Neutrophil (primary cell): ENCODE results near the gene SENP1.

Experiments
- H3K27ac ChIP-seq: fragments of 200-600 bp; sonication (generic); 2 replicates; pipeline ENCODE4 v1.5.1; 2016; ENCODE audit warnings: mild to moderate bottlenecking, moderate library complexity
- H3K27me3 ChIP-seq: fragments of 200-600 bp; sonication (generic); 2 replicates; pipeline ENCODE4 v1.6.0; 2016; ENCODE audit warnings: mild to moderate bottlenecking
- H3K36me3 ChIP-seq: fragments of 200-600 bp; sonication (generic); 2 replicates; pipeline ENCODE4 v1.5.1; 2017
- H3K4me1 ChIP-seq, 2 experiments: fragments of 200-600 bp in 1 of 2; sonication (generic) in 1 of 2; 1 replicate in 1 of 2; 2 replicates in 1 of 2; pipeline versions ENCODE4 v1.5.1 to v1.6.1; 2013 to 2016; ENCODE audit warnings: low read depth in 1 of 2, low read length in 1 of 2, mild to moderate bottlenecking in 1 of 2, moderate library complexity in 1 of 2; ENCODE audit not compliant: control insufficient read depth in 1 of 2, insufficient read depth in 1 of 2
- H3K4me3 ChIP-seq, 2 experiments: fragments of 200-600 bp in 1 of 2; sonication (generic) in 1 of 2; 1 replicate in 1 of 2; 2 replicates in 1 of 2; pipeline ENCODE4 v1.5.1; 2013 to 2016; ENCODE audit warnings: low read depth in 1 of 2, low read length in 1 of 2, mild to moderate bottlenecking in 1 of 2, moderate library complexity in 1 of 2
- H3K9me3 ChIP-seq: fragments of 200-600 bp; sonication (generic); 2 replicates; pipeline ENCODE4 v1.5.1; 2016
- CTCF ChIP-seq: fragments of 200-600 bp; sonication (generic); IDR thresholded peaks from 2 replicates; pipeline ENCODE4 v1.5.1; 2016; ENCODE audit warnings: antibody characterized with exemption

Gene SENP1

GRCh38 chr12:48023386-48023785 lies 82.5 kb downstream of the SENP1 start:
- Histone ChIP-seq H3K4me1 (no peaks in the 10 kb centered on the region), H3K36me3 (no peaks in the 10 kb centered on the region), H3K9me3 (no peaks in the 10 kb centered on the region), H3K27me3 (peaks cover 36% of the 10 kb centered on the region), H3K4me3 (no peak overlapping the region), H3K27ac (no peak overlapping the region)
- TF ChIP-seq CTCF, result no peak

GRCh38 chr12:48022676-48023385 lies 83.0 kb downstream of the SENP1 start:
- H3K4me1 ChIP-seq, result no peaks in the 10 kb centered on the region
- no peaks in the 10 kb centered on the region for H3K36me3 ChIP-seq
- no peak for TF ChIP-seq CTCF
- H3K27ac ChIP-seq, result no peak overlapping the region
- no peak overlapping the region for H3K4me3 ChIP-seq
- no peaks in the 10 kb centered on the region for H3K9me3 ChIP-seq
- H3K27me3 ChIP-seq, result peaks cover 41% of the 10 kb centered on the region

- Histone ChIP-seq H3K4me3 (no peak overlapping the region), H3K27me3 (peaks cover 48% of the 10 kb centered on the region), H3K4me1 (no peaks in the 10 kb centered on the region), H3K36me3 (no peaks in the 10 kb centered on the region), H3K27ac (no peak overlapping the region), H3K9me3 (no peaks in the 10 kb centered on the region)
- no peak for TF ChIP-seq CTCF
These were observed 83.7 kb downstream of the SENP1 start for GRCh38 chr12:48022180-48022521.

- no peak overlapping the region for H3K4me3 ChIP-seq
- TF ChIP-seq CTCF, result no peak
- peaks cover 53% of the 10 kb centered on the region for H3K27me3 ChIP-seq
- H3K4me1 ChIP-seq, result no peaks in the 10 kb centered on the region
- no peaks in the 10 kb centered on the region for H3K36me3 ChIP-seq
- no peak overlapping the region for H3K27ac ChIP-seq
- no peaks in the 10 kb centered on the region for H3K9me3 ChIP-seq
These were observed 84.2 kb downstream of the SENP1 start for GRCh38 chr12:48021485-48022179.

GRCh38 chr12:48019639-48020265 lies 86.1 kb downstream of the SENP1 start:
- Histone ChIP-seq H3K9me3 (no peaks in the 10 kb centered on the region), H3K4me3 (no peak overlapping the region), H3K27ac (no peak overlapping the region), H3K27me3 (peaks cover 70% of the 10 kb centered on the region), H3K4me1 (no peaks in the 10 kb centered on the region), H3K36me3 (no peaks in the 10 kb centered on the region)
- TF ChIP-seq CTCF, result no peak
